T-helper 2 cell treated with Interferon-gamma antibody and Interleukin-4, amounts not matched to agents 5 μg/mL and 100 μg/mL, for 36 hours (primary cell): ENCODE measurements around the gene CACNA1B.
"Not testable (repeated sequence)": the region's sequence is repeated elsewhere in the genome, so short reads cannot be mapped to it uniquely, and the experiment has no call there.

Experiments
- DNase-seq: peaks from one replicate; pipeline ENCODE4 v3.0.0; 2021; ENCODE audit warnings: low spot score
- H3K27ac Mint-ChIP-seq: one replicate; pipeline ENCODE4 v1.8.0; 2021; ENCODE audit warnings: mild to moderate bottlenecking, mixed read lengths
- H3K27me3 Mint-ChIP-seq: one replicate; pipeline ENCODE4 v1.8.0; 2021; ENCODE audit warnings: low read depth, mixed read lengths
- H3K36me3 Mint-ChIP-seq: one replicate; pipeline ENCODE4 v1.8.0; 2021; ENCODE audit warnings: low read depth, mixed read lengths
- H3K4me1 Mint-ChIP-seq: one replicate; pipeline ENCODE4 v1.8.0; 2021; ENCODE audit warnings: low read depth, mixed read lengths
- H3K4me3 Mint-ChIP-seq: one replicate; pipeline ENCODE4 v1.8.0; 2022; ENCODE audit warnings: mild to moderate bottlenecking, moderate library complexity, mixed read lengths
- H3K9me3 Mint-ChIP-seq: one replicate; pipeline ENCODE4 v1.8.0; 2021; ENCODE audit warnings: mixed read lengths

The CACNA1B gene

GRCh38 chr9:137890768-137891587, 13.4 kb downstream of the CACNA1B start:
- not testable (repeated sequence) for DNase-seq, H3K9me3 Mint-ChIP-seq

DNA sequence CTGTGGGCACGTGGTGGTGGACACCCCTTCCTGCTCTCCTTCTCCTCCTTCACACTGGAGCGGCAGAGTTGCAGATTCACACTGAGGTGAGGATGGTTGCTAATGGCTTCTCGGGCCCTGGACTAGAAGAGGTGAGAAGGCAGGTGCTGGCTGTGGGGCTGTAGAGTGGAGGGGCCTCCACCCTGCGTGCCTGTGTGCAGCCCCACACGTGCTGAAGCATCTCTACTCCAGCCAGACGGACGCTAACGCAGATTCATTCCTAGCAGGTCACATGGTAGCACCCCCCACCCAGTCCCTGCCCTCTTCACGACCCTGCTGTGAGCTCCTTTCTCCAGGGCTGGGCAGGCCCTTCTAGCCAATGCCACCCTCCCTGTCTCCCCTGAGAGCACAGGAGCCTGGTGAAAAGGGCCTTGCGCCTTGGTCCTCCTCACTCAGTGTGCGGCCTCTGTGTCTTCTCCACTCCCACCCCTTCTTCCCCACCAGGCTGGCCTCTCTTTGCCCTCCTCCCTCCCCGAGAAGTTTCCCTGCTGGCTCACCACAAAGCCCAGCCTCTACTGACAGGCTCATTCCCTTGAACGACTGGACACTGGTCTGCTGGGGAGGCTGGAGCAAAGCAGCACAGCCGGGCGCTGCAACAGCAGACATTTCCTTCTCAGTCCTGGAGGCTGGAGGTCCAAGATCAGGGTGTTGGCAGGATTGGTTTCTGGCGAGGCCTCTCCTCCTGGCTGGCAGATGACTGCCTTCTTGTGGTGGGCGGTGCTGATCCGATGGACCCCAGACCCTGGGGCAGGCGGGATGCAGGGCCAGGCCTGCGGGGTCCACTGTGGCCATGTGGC, 14.2 kb downstream of the CACNA1B start:
- H3K9me3 Mint-ChIP-seq: no peaks in the 10 kb centered on the region
- DNase-seq: no peak
- H3K27me3 Mint-ChIP-seq: no peaks in the 10 kb centered on the region
- H3K36me3 Mint-ChIP-seq: no peaks in the 10 kb centered on the region
- H3K4me3 Mint-ChIP-seq: no peak overlapping the region
- no peaks in the 10 kb centered on the region for H3K4me1 Mint-ChIP-seq
- no peak overlapping the region for H3K27ac Mint-ChIP-seq

More at GRCh38 chr9:137890768-137891587, 13.4 kb downstream of the CACNA1B start:
- H3K4me3 Mint-ChIP-seq, H3K4me1 Mint-ChIP-seq, H3K36me3 Mint-ChIP-seq, H3K27me3 Mint-ChIP-seq, H3K27ac Mint-ChIP-seq: not testable (repeated sequence)

GRCh38 chr9:137892424-137893191, 15.0 kb downstream of the CACNA1B start:
- Mint-ChIP-seq H3K27ac (no peak overlapping the region), H3K4me3 (no peak overlapping the region), H3K4me1 (no peaks in the 10 kb centered on the region), H3K27me3 (no peaks in the 10 kb centered on the region), H3K36me3 (no peaks in the 10 kb centered on the region), H3K9me3 (no peaks in the 10 kb centered on the region)
- DNase-seq: no peak

DNA sequence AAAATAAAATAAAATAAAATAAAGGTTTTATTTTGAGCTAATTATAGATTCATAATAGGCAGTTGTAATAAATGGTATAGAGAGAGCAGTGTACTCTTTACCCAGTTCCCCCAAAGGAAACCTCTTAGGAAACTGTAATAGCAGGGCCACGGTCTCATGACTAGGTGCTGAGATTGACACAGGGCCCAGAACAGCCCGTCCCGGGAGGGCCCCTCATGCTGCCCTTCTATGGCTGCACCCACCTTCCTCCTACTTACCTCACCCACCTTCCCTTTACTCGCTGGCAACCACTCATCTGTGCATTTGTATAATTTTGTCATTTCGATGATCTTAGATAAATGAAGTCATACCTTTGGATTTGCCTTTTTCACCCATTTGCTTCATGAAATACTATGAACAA, 16.1 kb downstream of the CACNA1B start:
- no peaks in the 10 kb centered on the region for H3K9me3 Mint-ChIP-seq

GRCh38 chr9:137899551-137900360, 22.2 kb downstream of the CACNA1B start:
- no peaks in the 10 kb centered on the region for H3K4me1 Mint-ChIP-seq
- H3K27me3 Mint-ChIP-seq: no peaks in the 10 kb centered on the region
- H3K9me3 Mint-ChIP-seq: no peaks in the 10 kb centered on the region
- H3K27ac Mint-ChIP-seq: no peak overlapping the region
- no peak overlapping the region for H3K4me3 Mint-ChIP-seq
- DNase-seq: no peak
- H3K36me3 Mint-ChIP-seq: no peaks in the 10 kb centered on the region

More for the DNA sequence above, 16.1 kb downstream of the CACNA1B start:
- Mint-ChIP-seq H3K27ac (no peak overlapping the region), H3K27me3 (no peaks in the 10 kb centered on the region), H3K36me3 (no peaks in the 10 kb centered on the region), H3K4me1 (no peaks in the 10 kb centered on the region), H3K4me3 (no peak overlapping the region)
- DNase-seq: no peak

- H3K27me3 Mint-ChIP-seq: no peaks in the 10 kb centered on the region
- H3K4me1 Mint-ChIP-seq: no peaks in the 10 kb centered on the region
- H3K36me3 Mint-ChIP-seq: no peaks in the 10 kb centered on the region
- no peak for DNase-seq
- no peak overlapping the region for H3K4me3 Mint-ChIP-seq
- no peak overlapping the region for H3K27ac Mint-ChIP-seq
- H3K9me3 Mint-ChIP-seq: no peaks in the 10 kb centered on the region
Observed at GRCh38 chr9:137900584-137901310, 23.2 kb downstream of the CACNA1B start.

GRCh38 chr9:137902646-137903045, 25.1 kb downstream of the CACNA1B start:
- Mint-ChIP-seq H3K4me1 (no peaks in the 10 kb centered on the region), H3K27me3 (no peaks in the 10 kb centered on the region), H3K27ac (no peak overlapping the region), H3K9me3 (no peaks in the 10 kb centered on the region), H3K36me3 (no peaks in the 10 kb centered on the region), H3K4me3 (no peak overlapping the region)
- DNase-seq: no peak

DNA sequence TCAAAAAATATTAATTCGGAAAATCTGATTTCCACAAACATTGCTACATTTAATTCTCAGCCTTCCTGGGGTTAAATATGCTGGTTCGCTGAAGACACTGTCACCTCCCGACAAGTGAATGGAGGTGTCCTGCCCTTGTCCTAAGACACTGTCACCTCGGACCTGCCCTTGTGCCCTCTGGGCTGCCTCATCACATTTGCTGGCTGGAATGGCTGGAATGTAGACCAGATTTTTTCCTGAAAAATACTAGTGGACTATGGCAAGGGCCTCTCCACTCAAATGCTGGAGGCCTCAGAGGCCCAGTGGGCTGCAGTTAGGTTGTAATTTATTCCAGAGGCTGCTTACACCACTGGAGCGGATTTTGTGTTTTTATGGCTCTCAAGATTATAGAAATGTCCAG, 28.2 kb downstream of the CACNA1B start:
- Mint-ChIP-seq H3K4me3 (no peak overlapping the region), H3K36me3 (no peaks in the 10 kb centered on the region), H3K4me1 (no peaks in the 10 kb centered on the region), H3K9me3 (no peaks in the 10 kb centered on the region), H3K27ac (no peak overlapping the region), H3K27me3 (no peaks in the 10 kb centered on the region)
- no peak for DNase-seq

DNA sequence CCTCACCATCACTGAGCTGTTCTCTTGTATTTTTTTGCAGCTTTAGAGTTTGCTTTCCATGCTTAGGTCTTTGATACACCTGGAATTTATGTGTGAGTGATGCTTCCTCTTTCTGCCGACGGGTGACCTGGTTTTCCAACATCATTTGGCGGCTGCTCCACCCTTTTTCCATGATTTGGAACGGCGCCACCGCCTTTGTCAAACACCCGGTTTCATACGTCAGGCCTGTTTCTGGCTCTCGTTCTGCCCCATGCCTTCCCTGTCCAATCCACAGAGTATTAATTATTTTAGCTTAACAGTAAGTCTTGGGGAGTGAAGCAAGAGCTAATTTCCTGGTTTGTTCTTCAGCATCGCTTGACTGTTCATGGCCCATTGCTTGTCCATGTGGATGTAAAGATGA, 30.2 kb downstream of the CACNA1B start:
- no peak for DNase-seq
- Mint-ChIP-seq H3K27me3 (no peaks in the 10 kb centered on the region), H3K27ac (no peak overlapping the region), H3K9me3 (no peaks in the 10 kb centered on the region), H3K4me3 (no peak overlapping the region), H3K36me3 (no peaks in the 10 kb centered on the region), H3K4me1 (no peaks in the 10 kb centered on the region)

DNA sequence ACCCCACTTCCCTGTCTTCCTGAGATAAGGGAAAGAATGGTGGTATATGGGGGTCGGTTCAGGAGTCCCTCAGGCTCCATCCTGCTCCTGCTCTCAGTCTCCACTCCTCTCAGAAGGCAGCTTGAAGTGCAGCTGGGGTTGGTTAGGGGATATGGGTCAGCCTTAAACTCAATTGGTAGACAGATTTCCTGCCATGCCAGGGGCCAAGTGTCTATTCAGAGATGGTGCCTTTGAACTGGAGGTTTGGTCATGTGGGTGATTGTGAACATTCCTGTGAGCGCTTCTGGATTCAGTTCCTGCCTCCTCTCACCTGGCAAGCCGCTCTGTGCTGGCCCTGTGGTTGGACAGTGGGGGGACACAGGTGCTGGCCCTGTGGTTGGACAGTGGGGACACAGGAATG, 35.1 kb downstream of the CACNA1B start:
- no peak for DNase-seq
- H3K27me3 Mint-ChIP-seq: no peaks in the 10 kb centered on the region
- H3K4me1 Mint-ChIP-seq: no peaks in the 10 kb centered on the region
- no peaks in the 10 kb centered on the region for H3K9me3 Mint-ChIP-seq
- H3K4me3 Mint-ChIP-seq: no peak overlapping the region
- no peak overlapping the region for H3K27ac Mint-ChIP-seq
- H3K36me3 Mint-ChIP-seq: no peaks in the 10 kb centered on the region

DNA sequence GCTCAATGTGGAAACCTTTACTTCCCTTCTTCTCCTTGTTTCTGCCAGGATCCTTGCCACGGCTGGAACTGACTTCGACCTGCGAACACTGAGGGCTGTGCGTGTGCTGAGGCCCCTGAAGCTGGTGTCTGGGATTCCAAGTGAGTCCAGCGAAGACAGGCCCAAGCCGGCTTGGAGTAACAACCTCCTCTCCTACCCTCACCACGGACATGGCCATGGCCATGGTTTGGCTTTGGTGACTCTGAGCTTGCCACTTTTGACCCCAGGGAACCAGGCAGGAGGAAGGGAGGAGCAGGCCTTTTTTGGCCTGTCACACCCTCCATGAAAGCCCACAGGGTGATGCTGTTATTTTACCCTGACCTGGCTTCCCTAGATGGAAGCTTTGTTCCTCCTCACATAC, 35.5 kb downstream of the CACNA1B start:
- no peak for DNase-seq
- no peak overlapping the region for H3K4me3 Mint-ChIP-seq
- H3K9me3 Mint-ChIP-seq: no peaks in the 10 kb centered on the region
- no peaks in the 10 kb centered on the region for H3K27me3 Mint-ChIP-seq
- no peak overlapping the region for H3K27ac Mint-ChIP-seq
- H3K4me1 Mint-ChIP-seq: no peaks in the 10 kb centered on the region
- no peaks in the 10 kb centered on the region for H3K36me3 Mint-ChIP-seq

DNA sequence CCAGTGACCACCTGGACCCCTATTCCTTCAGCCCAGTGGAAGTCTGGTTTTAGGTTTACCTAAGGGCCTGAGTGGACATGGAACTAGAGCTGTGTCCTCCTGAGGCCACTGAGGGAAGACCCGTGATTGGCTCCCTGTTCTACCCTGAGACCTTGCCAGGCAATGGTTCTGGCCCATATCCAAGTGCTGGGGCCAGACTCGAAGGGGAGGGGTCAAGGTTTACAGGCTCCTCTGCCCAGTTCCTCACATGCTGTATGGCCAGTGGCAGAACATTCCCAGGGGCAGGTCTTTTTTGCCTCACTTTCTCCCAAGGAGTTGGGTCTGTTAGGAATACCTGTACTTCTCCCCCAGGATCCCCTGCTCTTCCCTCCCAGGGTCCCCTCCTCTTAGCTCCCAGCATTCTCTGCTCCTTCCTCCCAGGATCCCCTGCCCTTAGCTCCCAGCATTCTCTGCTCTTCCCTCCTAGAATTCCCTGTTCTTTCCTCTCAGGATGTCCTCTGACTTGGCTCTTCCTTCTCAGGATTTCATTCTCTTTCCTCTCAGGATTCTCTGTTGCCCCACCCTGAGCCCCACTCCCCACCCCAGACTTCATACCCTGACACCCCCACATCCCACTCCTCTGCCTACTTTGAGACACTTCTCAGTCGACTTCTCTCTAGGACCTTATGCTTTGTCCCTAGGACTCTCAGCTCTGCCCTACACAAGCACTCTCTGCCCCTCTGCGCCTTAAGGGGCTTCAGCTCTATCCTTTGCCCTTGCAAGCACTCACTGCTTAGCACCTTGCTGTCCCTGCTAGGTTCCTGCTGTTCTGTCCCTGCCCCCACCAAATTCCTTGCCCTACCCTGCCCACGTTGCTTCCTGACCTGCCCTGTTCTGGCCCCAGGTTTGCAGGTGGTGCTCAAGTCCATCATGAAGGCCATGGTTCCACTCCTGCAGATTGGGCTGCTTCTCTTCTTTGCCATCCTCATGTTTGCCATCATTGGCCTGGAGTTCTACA, 36.5 kb downstream of the CACNA1B start:
- no peaks in the 10 kb centered on the region for H3K36me3 Mint-ChIP-seq
- H3K27me3 Mint-ChIP-seq: no peaks in the 10 kb centered on the region
- H3K4me3 Mint-ChIP-seq: no peak overlapping the region
- H3K9me3 Mint-ChIP-seq: no peaks in the 10 kb centered on the region
- DNase-seq: no peak
- H3K4me1 Mint-ChIP-seq: no peaks in the 10 kb centered on the region
- H3K27ac Mint-ChIP-seq: no peak overlapping the region
